PC-3 (cell line): ENCODE data around the gene MRPL57. TPM values are rescaled to one million over a fixed set of nuclear protein-coding genes. Genes with fewer than 3 reads are reported as not detected.
"Not testable (repeated sequence)": the region's sequence is repeated elsewhere in the genome, so short reads cannot be mapped to it uniquely, and the experiment has no call there.

ENCODE experiments used
- ATAC-seq: fragments of 200-7000 bp; cut with Tn5 transposase; 2 replicates; pipeline ENCODE4 v1.9.1; 2020; ENCODE audit warnings: mild to moderate bottlenecking, moderate library complexity
- BruUV-seq: library from RNA; stranded (reverse); fragments of 400-500 nt; replicated peaks from 2 replicates; lab custom pipeline; 2021; lab: Mats Ljungman, UMichigan
- CTCF ChIA-PET: fragments of 300-600 bp; sonication (Branson Sonifier 250); formaldehyde crosslinking; loops from one replicate; lab custom pipeline; 2022; ENCODE audit warnings: antibody characterized with exemption; lab: Charles Lee
- POLR2A ChIA-PET: fragments of 300-600 bp; sonication (Branson Sonifier 250); formaldehyde crosslinking; loops from one replicate; lab custom pipeline; 2022; ENCODE audit warnings: antibody characterized with exemption; ENCODE audit not compliant: unreplicated experiment; lab: Charles Lee
- DNase-seq: peaks from one replicate; pipeline ENCODE4 v3.0.0-alpha.2; 2015
- H2AFZ ChIP-seq: fragments of 300-600 bp; sonication (generic); 2 replicates; pipeline ENCODE4 v1.6.0; 2016; ENCODE audit warnings: antibody characterized with exemption, low read length
- H3F3A ChIP-seq: fragments of 300-600 bp; sonication (generic); one replicate; pipeline ENCODE4 v1.6.0; 2017; ENCODE audit warnings: antibody characterized with exemption, low read length, control low read depth, mild to moderate bottlenecking; ENCODE audit not compliant: unreplicated experiment
- H3K27ac ChIP-seq: fragments of 300-600 bp; sonication (generic); 2 replicates; pipeline ENCODE4 v1.5.1; 2016; ENCODE audit warnings: mild to moderate bottlenecking, low read length
- H3K27me3 ChIP-seq: fragments of 300-600 bp; sonication (generic); 2 replicates; pipeline ENCODE4 v1.6.1; 2016; ENCODE audit warnings: low read length, mixed read lengths
- H3K36me3 ChIP-seq: fragments of 300-600 bp; sonication (generic); 2 replicates; pipeline ENCODE4 v1.6.1; 2016; ENCODE audit warnings: low read depth, mixed run types, low read length, mixed read lengths
- H3K4me1 ChIP-seq: fragments of 300-600 bp; sonication (generic); 2 replicates; pipeline ENCODE4 v1.5.1; 2016; ENCODE audit warnings: low read length; ENCODE audit not compliant: insufficient read depth
- H3K4me2 ChIP-seq: fragments of 300-600 bp; sonication (generic); 2 replicates; pipeline ENCODE4 v1.6.0; 2016; ENCODE audit warnings: low read length
- H3K4me3 ChIP-seq: fragments of 300-600 bp; sonication (generic); 2 replicates; pipeline ENCODE4 v1.5.1; 2016; ENCODE audit warnings: mild to moderate bottlenecking, low read length, mixed read lengths
- H3K79me2 ChIP-seq: fragments of 300-600 bp; sonication (generic); 2 replicates; pipeline ENCODE4 v1.6.1; 2017; ENCODE audit warnings: low read length, mixed read lengths
- H3K9ac ChIP-seq: fragments of 300-600 bp; sonication (generic); 2 replicates; pipeline ENCODE4 v1.6.0; 2016; ENCODE audit warnings: mild to moderate bottlenecking, low read length
- H3K9me2 ChIP-seq: fragments of 300-600 bp; sonication (generic); replicated peaks from 2 replicates; pipeline ENCODE4 v1.6.1; 2016; ENCODE audit warnings: mixed run types, low read length, mixed read lengths
- H3K9me3 ChIP-seq: fragments of 300-600 bp; sonication (generic); 2 replicates; pipeline ENCODE4 v1.6.1; 2016; ENCODE audit warnings: low read length, mixed read lengths
- H4K20me1 ChIP-seq: fragments of 300-600 bp; sonication (generic); 2 replicates; pipeline ENCODE4 v1.6.1; 2016; ENCODE audit warnings: low read length, mixed read lengths
- EZH2 ChIP-seq: fragments of 300-600 bp; sonication (generic); IDR thresholded peaks from one replicate; pipeline ENCODE4 v1.6.1; 2017; ENCODE audit warnings: antibody characterized with exemption, mild to moderate bottlenecking, low read length; ENCODE audit not compliant: unreplicated experiment
- EZH2phosphoT487 ChIP-seq: fragments of 300-600 bp; sonication (generic); IDR thresholded peaks from 2 replicates; pipeline ENCODE4 v1.6.1; 2018; ENCODE audit warnings: mild to moderate bottlenecking, antibody characterized with exemption, low read length, borderline replicate concordance
- intact Hi-C: fragments of 100-400 bp; cut with micrococcal nuclease; formaldehyde crosslinking; loops from 2 replicates; pipeline ENCODE4 v1.9.0; 2023
- total RNA-seq: library from RNA; depleted of rRNA; stranded (reverse); fragments of >200 nt; gene quantifications from 2 replicates; pipeline ENCODE4 v1.2.3, GENCODE V29; 2014
- TF ChIP-seq, protein P1 (sequence below): fragments of 300-600 bp; sonication (generic); conservative IDR thresholded peaks from 2 replicates; pipeline ENCODE4 v1.5.1; 2017; ENCODE audit warnings: antibody characterized with exemption, low read depth, mild to moderate bottlenecking, low read length

The MRPL57 gene
- total RNA-seq, 1 experiment from 2014 or later: 92.3 TPM

DNA sequence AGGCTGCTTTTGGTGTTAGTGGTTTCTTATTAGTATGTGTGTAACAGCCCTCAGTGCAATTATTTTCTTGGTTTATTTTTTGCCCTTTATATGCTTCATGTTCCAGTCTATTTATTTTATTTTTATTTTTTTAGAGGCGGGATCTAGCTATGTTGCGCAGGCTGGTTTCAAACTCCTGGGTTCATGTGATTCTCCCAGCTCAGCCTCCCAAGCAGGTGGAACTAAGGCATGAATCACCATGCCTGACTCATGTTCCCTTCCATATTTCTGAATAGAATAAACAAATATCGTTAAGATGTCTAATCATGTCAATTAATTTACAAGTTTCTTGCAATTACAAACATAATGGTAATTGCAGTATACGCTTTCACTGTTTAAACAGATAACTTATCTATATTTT, 11.8 kb upstream of the MRPL57 start:
- no peaks in the 10 kb centered on the region for H3F3A ChIP-seq
- ATAC-seq (peak; percentile 66), DNase-seq (peak; percentile 57)
- no TSS peak for BruUV-seq
- intact Hi-C loops: no loop called here
- H3K4me3 ChIP-seq: no peak overlapping the region
- H3K4me1 ChIP-seq: peaks cover 8% of the 10 kb centered on the region; the same call in 1 of the 2 replicates
- peaks cover 12% of the 10 kb centered on the region for H3K79me2 ChIP-seq
- ChIA-PET CTCF (no interaction called here), POLR2A (interaction anchor here (0.6 kb wide), 1 partner anchor 1000 kb away, joined by 3 read pairs; no protein-coding TSS in a partner anchor)
- no peaks in the 10 kb centered on the region for H3K27me3 ChIP-seq
- no peaks in the 10 kb centered on the region for H4K20me1 ChIP-seq
- H2AFZ ChIP-seq: no peak overlapping the region
- H3K9me3 ChIP-seq: no peaks in the 10 kb centered on the region
- no peak overlapping the region for H3K9ac ChIP-seq
- TF ChIP-seq EZH2 (no peak), EZH2phosphoT487 (no peak)
- TF ChIP-seq, protein P1, sequence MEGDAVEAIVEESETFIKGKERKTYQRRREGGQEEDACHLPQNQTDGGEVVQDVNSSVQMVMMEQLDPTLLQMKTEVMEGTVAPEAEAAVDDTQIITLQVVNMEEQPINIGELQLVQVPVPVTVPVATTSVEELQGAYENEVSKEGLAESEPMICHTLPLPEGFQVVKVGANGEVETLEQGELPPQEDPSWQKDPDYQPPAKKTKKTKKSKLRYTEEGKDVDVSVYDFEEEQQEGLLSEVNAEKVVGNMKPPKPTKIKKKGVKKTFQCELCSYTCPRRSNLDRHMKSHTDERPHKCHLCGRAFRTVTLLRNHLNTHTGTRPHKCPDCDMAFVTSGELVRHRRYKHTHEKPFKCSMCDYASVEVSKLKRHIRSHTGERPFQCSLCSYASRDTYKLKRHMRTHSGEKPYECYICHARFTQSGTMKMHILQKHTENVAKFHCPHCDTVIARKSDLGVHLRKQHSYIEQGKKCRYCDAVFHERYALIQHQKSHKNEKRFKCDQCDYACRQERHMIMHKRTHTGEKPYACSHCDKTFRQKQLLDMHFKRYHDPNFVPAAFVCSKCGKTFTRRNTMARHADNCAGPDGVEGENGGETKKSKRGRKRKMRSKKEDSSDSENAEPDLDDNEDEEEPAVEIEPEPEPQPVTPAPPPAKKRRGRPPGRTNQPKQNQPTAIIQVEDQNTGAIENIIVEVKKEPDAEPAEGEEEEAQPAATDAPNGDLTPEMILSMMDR: no peak
- H3K27ac ChIP-seq: no peak overlapping the region
- peaks cover 37% of the 10 kb centered on the region; the same call in 1 of the 2 replicates for H3K36me3 ChIP-seq
- no peak overlapping the region for H3K4me2 ChIP-seq
- no peaks in the 10 kb centered on the region for H3K9me2 ChIP-seq

DNA sequence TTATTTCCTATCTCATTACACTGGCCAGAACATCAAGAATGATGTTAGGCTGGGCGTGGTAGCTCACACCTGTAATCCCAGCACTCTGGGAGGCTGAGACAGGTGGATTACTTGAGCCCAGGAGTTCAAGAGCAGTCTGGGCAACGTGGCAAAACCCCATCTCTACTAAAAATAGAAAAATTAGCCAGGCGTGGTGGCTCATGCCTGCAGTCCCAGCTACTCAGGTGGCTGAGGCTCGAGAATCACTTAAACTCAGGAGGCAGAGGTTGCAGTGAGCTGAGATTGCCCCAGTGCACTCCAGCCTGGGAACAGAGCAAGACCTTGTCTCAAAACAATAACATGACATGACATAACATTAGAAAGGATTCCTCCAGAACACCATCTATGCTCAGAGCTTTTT, 10.9 kb upstream of the MRPL57 start:
- POLR2A ChIA-PET: interaction anchor here (0.6 kb wide), 1 partner anchor 1465 kb away, joined by 10 read pairs; no protein-coding TSS in a partner anchor
- CTCF ChIA-PET, DNase-seq, H3K9ac ChIP-seq, H3K27me3 ChIP-seq, H2AFZ ChIP-seq, H3K4me3 ChIP-seq, H3K9me3 ChIP-seq, H3K4me2 ChIP-seq, H3K9me2 ChIP-seq, H3F3A ChIP-seq, ATAC-seq, BruUV-seq, H3K4me1 ChIP-seq, H3K27ac ChIP-seq, intact Hi-C loops, H4K20me1 ChIP-seq: not testable (repeated sequence)
- Histone ChIP-seq H3K79me2 (peaks cover 20% of the 10 kb centered on the region), H3K36me3 (peaks cover 32% of the 10 kb centered on the region)

DNA sequence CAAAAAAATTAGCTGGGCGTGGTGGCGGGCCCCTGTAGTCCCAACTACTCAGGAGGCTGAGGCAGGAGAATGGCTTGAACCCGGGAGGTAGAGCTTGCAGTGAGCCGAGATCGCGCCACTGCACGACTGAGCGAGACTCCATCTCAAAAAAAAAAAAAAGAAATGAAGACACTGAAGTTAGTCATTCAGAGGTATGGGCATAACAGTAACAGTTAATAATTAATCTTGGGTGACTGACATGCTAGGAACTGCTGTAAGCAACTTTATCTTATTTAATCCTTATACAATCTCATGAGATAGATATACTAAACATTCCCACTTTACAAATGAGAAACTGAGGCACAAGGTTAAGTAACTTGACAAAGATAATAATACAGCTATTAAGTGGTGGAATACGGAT, 5.0 kb upstream of the MRPL57 start:
- H3K9ac ChIP-seq: no peak overlapping the region
- no peaks in the 10 kb centered on the region for H3K9me2 ChIP-seq
- H4K20me1 ChIP-seq: no peaks in the 10 kb centered on the region
- CTCF ChIA-PET: no interaction called here
- ATAC-seq: no peak
- no peak for DNase-seq
- H3K27me3 ChIP-seq: no peaks in the 10 kb centered on the region
- POLR2A ChIA-PET: no interaction called here
- no peaks in the 10 kb centered on the region for H3F3A ChIP-seq
- H3K4me2 ChIP-seq: no peak overlapping the region
- H3K36me3 ChIP-seq: peaks cover 28% of the 10 kb centered on the region
- H3K4me3 ChIP-seq: no peak overlapping the region
- no peaks in the 10 kb centered on the region for H3K9me3 ChIP-seq
- TF ChIP-seq, protein P1: no peak
- TF ChIP-seq EZH2phosphoT487 (no peak), EZH2 (no peak)
- H3K27ac ChIP-seq: no peak overlapping the region
- 0 out of 2 replicates have a peak, but pooled peaks cover 9% of the 10 kb centered on the region for H3K4me1 ChIP-seq
- H3K79me2 ChIP-seq: peaks cover 71% of the 10 kb centered on the region
- intact Hi-C loops: no loop called here
- no peak overlapping the region for H2AFZ ChIP-seq
- no TSS peak for BruUV-seq

DNA sequence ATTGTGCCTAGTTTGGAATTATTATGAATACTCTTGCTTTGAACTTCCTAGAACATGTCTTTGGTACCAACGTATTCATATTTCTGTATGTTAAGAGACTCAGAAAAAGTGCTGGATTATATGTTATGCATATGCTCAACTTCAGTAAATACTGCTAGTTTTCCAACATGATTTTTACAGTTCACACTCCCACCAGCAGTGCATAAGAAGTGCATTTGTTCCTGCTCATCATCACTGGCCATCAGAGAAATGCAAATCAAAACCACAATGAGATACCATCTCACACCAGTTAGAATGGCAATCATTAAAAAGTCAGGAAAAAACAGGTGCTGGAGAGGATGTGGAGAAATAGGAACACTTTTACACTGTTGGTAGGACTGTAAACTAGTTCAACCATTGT, 2.7 kb upstream of the MRPL57 start:
- H3K4me3 ChIP-seq, BruUV-seq, H3K27ac ChIP-seq, H3K9ac ChIP-seq, H2AFZ ChIP-seq, H3K9me2 ChIP-seq, intact Hi-C loops, H4K20me1 ChIP-seq, H3K27me3 ChIP-seq, H3F3A ChIP-seq, DNase-seq, H3K9me3 ChIP-seq, POLR2A ChIA-PET, ATAC-seq, CTCF ChIA-PET: not testable (repeated sequence)
- H3K36me3 ChIP-seq: peaks cover 18% of the 10 kb centered on the region
- peak overlapping the region; percentile 20; the same call in 1 of the 2 replicates for H3K4me2 ChIP-seq
- H3K79me2 ChIP-seq: peaks cover 83% of the 10 kb centered on the region
- peaks cover 17% of the 10 kb centered on the region; the same call in 1 of the 2 replicates for H3K4me1 ChIP-seq
